AG08395 (cell line): Measurements from ENCODE around the gene RHBDL2.
"Not testable (repeated sequence)": the region's sequence is repeated elsewhere in the genome, so short reads cannot be mapped to it uniquely, and the experiment has no call there.

Experiments
- DNase-seq: peaks from one replicate; pipeline ENCODE4 v3.0.0; 2012; ENCODE audit warnings: mixed read lengths, low spot score

RHBDL2 gene

GRCh38 chr1:38941527-38942019, at the start of gene RHBDL2:
Gene RHBDL2, minus strand, starts transcription at chr1:38941830. Its CDS starts 22,618 bp downstream, at chr1:38919212.
- DNase-seq, result peak; percentile 90

- peak; percentile 99 for DNase-seq
These were observed 49.4 kb upstream of the RHBDL2 start, which contains the start of gene AKIRIN1 for GRCh38 chr1:38990738-38991637. Gene AKIRIN1, plus strand, starts transcription at chr1:38991276. Its CDS starts 105 bp downstream, at chr1:38991381.

GRCh38 chr1:38990386-38990737, 48.7 kb upstream of the RHBDL2 start:
- peak; percentile 7 for DNase-seq

GRCh38 chr1:38989979-38990378, 48.3 kb upstream of the RHBDL2 start:
- no peak for DNase-seq

GRCh38 chr1:38979380-38979779, 37.8 kb upstream of the RHBDL2 start:
- DNase-seq, result not testable (repeated sequence)

- not testable (repeated sequence) for DNase-seq
These were observed 36.6 kb upstream of the RHBDL2 start for GRCh38 chr1:38978245-38978542.

- not testable (repeated sequence) for DNase-seq
These were observed 36.0 kb upstream of the RHBDL2 start for GRCh38 chr1:38977399-38978244.

GRCh38 chr1:38973659-38974437, 32.2 kb upstream of the RHBDL2 start:
- DNase-seq, result peak; percentile 6

- not testable (repeated sequence) for DNase-seq
These were observed 31.5 kb upstream of the RHBDL2 start for GRCh38 chr1:38973145-38973544.

- DNase-seq, result no peak
These were observed 22.5 kb upstream of the RHBDL2 start for GRCh38 chr1:38964140-38964548.

- no peak for DNase-seq
These were observed 20.9 kb upstream of the RHBDL2 start for GRCh38 chr1:38962560-38962959.

- DNase-seq, result peak; percentile 74
These were observed 20.5 kb upstream of the RHBDL2 start for GRCh38 chr1:38962113-38962512.

- peak; percentile 11 for DNase-seq
These were observed 17.3 kb upstream of the RHBDL2 start for GRCh38 chr1:38958967-38959366.

GRCh38 chr1:38953433-38953860, 11.8 kb upstream of the RHBDL2 start:
- DNase-seq, result no peak

- no peak for DNase-seq
These were observed 8.9 kb upstream of the RHBDL2 start for GRCh38 chr1:38950553-38950952.

GRCh38 chr1:38944547-38944946, 2.9 kb upstream of the RHBDL2 start:
- no peak for DNase-seq

GRCh38 chr1:38942664-38943428, 1.2 kb upstream of the RHBDL2 start:
- no peak for DNase-seq

- no peak for DNase-seq
These were observed 537 bp downstream of the RHBDL2 start for GRCh38 chr1:38941093-38941492.

GRCh38 chr1:38940339-38941047, 1.1 kb downstream of the RHBDL2 start:
- DNase-seq, result no peak

- no peak for DNase-seq
These were observed 2.8 kb downstream of the RHBDL2 start for GRCh38 chr1:38938722-38939260.
